ENCODE measurements around the gene KPNA3. TPM values are rescaled to one million over a fixed set of nuclear protein-coding genes. Genes with fewer than 3 reads are reported as not detected.

Gene KPNA3
- total RNA-seq, 1 experiment from 2014 or later: 49.7 TPM

- H3K36me3 Mint-ChIP-seq (ENCODE audit: insufficient read depth in 1 of 3, low read depth in 3 of 3): no peaks in the 10 kb centered on the region
- Histone ChIP-seq H2BK20ac (ENCODE audit: low read depth, low read length, poor library complexity, severe bottlenecking) (no peak overlapping the region), H3K18ac (ENCODE audit: insufficient read length, low read depth, low read length) (no peak overlapping the region), H3K14ac (ENCODE audit: insufficient read depth, low read length) (no peak overlapping the region), H2AFZ (ENCODE audit: low read length) (no peak overlapping the region), H3K27me3 (ENCODE audit: insufficient read depth, low read length) (no peaks in the 10 kb centered on the region), H2BK12ac (ENCODE audit: insufficient read length, low read depth, low read length) (no peak overlapping the region), H3K79me2 (ENCODE audit: insufficient read depth, low read length) (no peaks in the 10 kb centered on the region), H2BK15ac (ENCODE audit: low read depth, low read length) (no peak overlapping the region), H3K4me1 (ENCODE audit: insufficient read depth, low read length) (no peaks in the 10 kb centered on the region; the same call in 1 of the 2 replicates), H3K79me1 (ENCODE audit: insufficient read depth, low read depth, low read length, poor library complexity, severe bottlenecking) (no peaks in the 10 kb centered on the region), H3K27ac (ENCODE audit: insufficient read length, low read depth, low read length) (no peak overlapping the region), H3K4me2 (ENCODE audit: insufficient read depth, insufficient read length, low read length) (no peak overlapping the region), H2BK5ac (ENCODE audit: insufficient read length, low read length) (no peak overlapping the region), H4K91ac (ENCODE audit: insufficient read length, low read depth, low read length) (no peak overlapping the region), H3K9ac (ENCODE audit: extremely low read depth, insufficient read length, low read length) (no peak overlapping the region), H4K20me1 (ENCODE audit: control insufficient read depth, insufficient read depth, insufficient read length) (no peaks in the 10 kb centered on the region), H3K4ac (ENCODE audit: low read depth, low read length) (no peak overlapping the region), H3T11ph (ENCODE audit: low read length) (no peak overlapping the region), H3K9me3 (ENCODE audit: control insufficient read depth, low read depth, low read length) (no peaks in the 10 kb centered on the region), H2BK120ac (ENCODE audit: low read depth, low read length, poor library complexity, severe bottlenecking) (no peak overlapping the region), H3K23me2 (ENCODE audit: insufficient read length, low read depth, low read length, poor library complexity, severe bottlenecking) (no peaks in the 10 kb centered on the region), H2AK5ac (ENCODE audit: insufficient read length, low read length) (no peak overlapping the region), H3K23ac (ENCODE audit: insufficient read length, low read depth, low read length) (no peak overlapping the region), H4K8ac (replicated peaks; ENCODE audit: insufficient read length, low read depth, low read length) (no peak overlapping the region), H4K5ac (ENCODE audit: insufficient read length, low read depth, low read length) (no peak overlapping the region), H3K56ac (ENCODE audit: insufficient read length, low read depth, low read length) (no peak overlapping the region)
- no peak for DNase-seq
- WGBS (ENCODE audit: extremely low coverage, insufficient read length, low lambda C conversion rate): no CpG with 5 or more reads among the region's 4 CpGs
- no peaks in the 10 kb centered on the region; the same call in 1 of the 2 replicates for H3K27me3 Mint-ChIP-seq (ENCODE audit: low read depth)
- H3K9me3 Mint-ChIP-seq: no peaks in the 10 kb centered on the region; a peak in 2 of 5 replicates
- H3K4me1 Mint-ChIP-seq: peaks cover 43 to 47% of the 10 kb centered on the region in 2 experiments
- H3K27ac Mint-ChIP-seq: peak overlapping the region in 2 of 3 experiments; percentile 29 to 79; a peak in 2 of 7 replicates
- no peak overlapping the region for H3K4me3 Mint-ChIP-seq
- TF ChIP-seq, protein P1, sequence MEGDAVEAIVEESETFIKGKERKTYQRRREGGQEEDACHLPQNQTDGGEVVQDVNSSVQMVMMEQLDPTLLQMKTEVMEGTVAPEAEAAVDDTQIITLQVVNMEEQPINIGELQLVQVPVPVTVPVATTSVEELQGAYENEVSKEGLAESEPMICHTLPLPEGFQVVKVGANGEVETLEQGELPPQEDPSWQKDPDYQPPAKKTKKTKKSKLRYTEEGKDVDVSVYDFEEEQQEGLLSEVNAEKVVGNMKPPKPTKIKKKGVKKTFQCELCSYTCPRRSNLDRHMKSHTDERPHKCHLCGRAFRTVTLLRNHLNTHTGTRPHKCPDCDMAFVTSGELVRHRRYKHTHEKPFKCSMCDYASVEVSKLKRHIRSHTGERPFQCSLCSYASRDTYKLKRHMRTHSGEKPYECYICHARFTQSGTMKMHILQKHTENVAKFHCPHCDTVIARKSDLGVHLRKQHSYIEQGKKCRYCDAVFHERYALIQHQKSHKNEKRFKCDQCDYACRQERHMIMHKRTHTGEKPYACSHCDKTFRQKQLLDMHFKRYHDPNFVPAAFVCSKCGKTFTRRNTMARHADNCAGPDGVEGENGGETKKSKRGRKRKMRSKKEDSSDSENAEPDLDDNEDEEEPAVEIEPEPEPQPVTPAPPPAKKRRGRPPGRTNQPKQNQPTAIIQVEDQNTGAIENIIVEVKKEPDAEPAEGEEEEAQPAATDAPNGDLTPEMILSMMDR (conservative IDR thresholded peaks at IDR 0.05): no peak
Observed at GRCh38 chr13:49840266-49840665, 47.8 kb upstream of the KPNA3 start.
